Forelimb muscle (tissue), 1 donor: ENCODE data around the gene CTNNBL1. TPM values are rescaled to one million over a fixed set of nuclear protein-coding genes. Genes with fewer than 3 reads are reported as not detected.

Experiments used
- DNase-seq: peaks from one replicate; pipeline ENCODE4 v3.0.0-alpha.2; 2013; ENCODE audit warnings: low read depth
- polyA plus RNA-seq: library from polyadenylated mRNA; unstranded; fragments of 120-200 nt; gene quantifications from one replicate; pipeline ENCODE4 v1.2.1, GENCODE V29; 2013; ENCODE audit not compliant: insufficient read length

The CTNNBL1 gene
- polyA plus RNA-seq, 1 donor = 26.3 TPM

GRCh38 chr20:37914672-37915433, 221.0 kb downstream of the CTNNBL1 start:
- DNase-seq = no peak

- DNase-seq = no peak
Measured at GRCh38 chr20:37915434-37915787, 221.6 kb downstream of the CTNNBL1 start.

- no peak for DNase-seq
Measured at GRCh38 chr20:37915800-37916570, 222.2 kb downstream of the CTNNBL1 start.

GRCh38 chr20:37917461-37917860, 223.6 kb downstream of the CTNNBL1 start:
- DNase-seq = no peak

GRCh38 chr20:37918035-37918434, 224.2 kb downstream of the CTNNBL1 start:
- no peak for DNase-seq

- DNase-seq = no peak
Measured at GRCh38 chr20:37919389-37920040, 225.7 kb downstream of the CTNNBL1 start.

- DNase-seq = no peak
Measured at GRCh38 chr20:37920270-37920669, 226.4 kb downstream of the CTNNBL1 start.

- no peak for DNase-seq
Measured at GRCh38 chr20:37920679-37921322, 227.0 kb downstream of the CTNNBL1 start.

- no peak for DNase-seq
Measured at GRCh38 chr20:37921341-37921929, 227.6 kb downstream of the CTNNBL1 start.

Other genes with a start within 250 kb of the CTNNBL1 start
- gene NNAT, start 172.8 kb upstream of the CTNNBL1 start, polyA plus RNA-seq = 623 TPM
- 528 TPM for gene BLCAP, start 166.2 kb upstream of the CTNNBL1 start, polyA plus RNA-seq
- gene VSTM2L, start 209.1 kb downstream of the CTNNBL1 start, polyA plus RNA-seq = 3.5 TPM